NCI-H446 treated with DMSO at 0.1 percent for 48 hours (cell line): Measurements from ENCODE around the gene NTRK2.

Experiments used
- DNase-seq: peaks from one replicate; lab custom pipeline; 2025; lab: John Stamatoyannopoulos, UW

NTRK2 gene

GRCh38 chr9:84974855-84975254 lies 305.3 kb downstream of the NTRK2 start:
- no peak for DNase-seq

GRCh38 chr9:84975926-84976325 lies 306.4 kb downstream of the NTRK2 start:
- DNase-seq = no peak

GRCh38 chr9:84978661-84979060 lies 309.1 kb downstream of the NTRK2 start:
- DNase-seq = no peak

- no peak for DNase-seq
Observed at GRCh38 chr9:84983749-84984148, 314.2 kb downstream of the NTRK2 start.

GRCh38 chr9:84988621-84989020 lies 319.1 kb downstream of the NTRK2 start:
- no peak for DNase-seq

- DNase-seq = no peak
Observed at GRCh38 chr9:84990416-84990815, 320.9 kb downstream of the NTRK2 start.

- no peak for DNase-seq
Observed at GRCh38 chr9:84990850-84991513, 321.5 kb downstream of the NTRK2 start.

- no peak for DNase-seq
Observed at GRCh38 chr9:84991514-84991870, 322.0 kb downstream of the NTRK2 start.

- no peak for DNase-seq
Observed at GRCh38 chr9:84992381-84992780, 322.9 kb downstream of the NTRK2 start.

- no peak for DNase-seq
Observed at GRCh38 chr9:84993105-84993504, 323.6 kb downstream of the NTRK2 start.

- DNase-seq = no peak
Observed at GRCh38 chr9:84996029-84996428, 326.5 kb downstream of the NTRK2 start.

GRCh38 chr9:84996716-84997115 lies 327.2 kb downstream of the NTRK2 start:
- no peak for DNase-seq

GRCh38 chr9:84997472-84997871 lies 327.9 kb downstream of the NTRK2 start:
- no peak for DNase-seq

GRCh38 chr9:84998639-84999038 lies 329.1 kb downstream of the NTRK2 start:
- DNase-seq = no peak

- no peak for DNase-seq
Observed at GRCh38 chr9:84999788-85000187, 330.3 kb downstream of the NTRK2 start.

- DNase-seq = no peak
Observed at GRCh38 chr9:85001925-85002324, 332.4 kb downstream of the NTRK2 start.

- DNase-seq = no peak
Observed at GRCh38 chr9:85004818-85005413, 335.4 kb downstream of the NTRK2 start.

- no peak for DNase-seq
Observed at GRCh38 chr9:85007748-85008147, 338.2 kb downstream of the NTRK2 start.

GRCh38 chr9:85008215-85008614 lies 338.7 kb downstream of the NTRK2 start:
- DNase-seq = no peak

GRCh38 chr9:85009251-85009650 lies 339.7 kb downstream of the NTRK2 start:
- no peak for DNase-seq

GRCh38 chr9:85013703-85014102 lies 344.2 kb downstream of the NTRK2 start:
- DNase-seq = no peak

GRCh38 chr9:85014292-85014691 lies 344.8 kb downstream of the NTRK2 start:
- DNase-seq = no peak

GRCh38 chr9:85016384-85017006 lies 347.0 kb downstream of the NTRK2 start:
- DNase-seq = no peak

GRCh38 chr9:85020791-85021190 lies 351.3 kb downstream of the NTRK2 start:
- DNase-seq = no peak
